Renal pelvis (tissue), 4 donors: ENCODE measurements around the gene WDR17. TPM values are rescaled to one million over a fixed set of nuclear protein-coding genes. Genes with fewer than 3 reads are reported as not detected.

Experiments
- DNase-seq: peaks from one replicate; pipeline ENCODE4 v3.0.0-alpha.2; 2013
- polyA plus RNA-seq, 3 donors: library from polyadenylated mRNA; unstranded; fragments of 120-200 nt; gene quantifications; one replicate each; pipeline ENCODE4 v1.2.1, GENCODE V29; 2013; ENCODE audit not compliant: insufficient read length in 3 of 3

Gene WDR17
- polyA plus RNA-seq, 3 donors: 5.6 to 15.2 (median 11.1) TPM

DNA sequence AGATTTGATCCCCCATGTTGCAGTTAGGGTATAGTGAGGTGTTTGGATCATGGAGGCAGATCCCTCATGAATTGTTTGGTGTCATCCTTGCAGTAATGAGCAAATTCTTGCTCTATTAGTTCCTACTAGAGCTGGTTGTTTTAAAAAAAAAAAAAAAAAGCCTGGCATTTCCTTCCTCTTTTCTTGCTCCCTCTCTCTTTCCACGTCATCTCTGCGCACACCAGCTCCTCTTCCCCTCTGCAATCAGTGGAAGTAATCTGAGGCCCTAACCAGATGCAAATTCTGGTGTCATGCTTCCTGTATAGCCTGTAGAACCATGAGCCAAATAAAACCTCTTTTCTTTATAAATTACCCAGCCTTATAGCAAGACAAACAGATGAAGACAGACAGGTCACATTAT lies 24.5 kb downstream of the WDR17 start:
- no peak for DNase-seq

- no peak for DNase-seq
Observed at GRCh38 chr4:176099314-176099713, 33.7 kb downstream of the WDR17 start.

GRCh38 chr4:176102414-176103063 lies 36.9 kb downstream of the WDR17 start:
- no peak for DNase-seq

DNA sequence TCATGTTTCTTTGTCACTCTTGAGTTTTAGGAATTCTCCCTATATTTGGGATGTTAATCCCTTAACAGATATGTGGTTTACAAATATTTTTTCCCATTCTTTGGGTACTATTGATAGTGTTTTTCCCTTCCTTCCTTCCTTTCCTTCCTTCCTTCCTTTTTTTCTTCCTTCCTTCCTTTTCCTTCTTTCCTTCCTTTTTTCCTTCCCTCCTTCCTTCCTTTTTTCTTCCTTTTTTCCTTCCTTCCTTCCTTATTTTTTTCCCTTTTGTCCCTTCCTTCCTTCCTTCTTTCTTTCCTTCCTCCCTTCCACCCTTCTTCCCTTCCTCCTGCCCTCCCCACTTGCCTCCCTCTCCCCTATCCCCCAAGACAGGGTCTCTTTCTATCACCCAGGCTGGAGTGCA lies 42.1 kb downstream of the WDR17 start:
- no peak for DNase-seq

GRCh38 chr4:176123710-176124407 lies 58.2 kb downstream of the WDR17 start:
- DNase-seq: peak; percentile 2

DNA sequence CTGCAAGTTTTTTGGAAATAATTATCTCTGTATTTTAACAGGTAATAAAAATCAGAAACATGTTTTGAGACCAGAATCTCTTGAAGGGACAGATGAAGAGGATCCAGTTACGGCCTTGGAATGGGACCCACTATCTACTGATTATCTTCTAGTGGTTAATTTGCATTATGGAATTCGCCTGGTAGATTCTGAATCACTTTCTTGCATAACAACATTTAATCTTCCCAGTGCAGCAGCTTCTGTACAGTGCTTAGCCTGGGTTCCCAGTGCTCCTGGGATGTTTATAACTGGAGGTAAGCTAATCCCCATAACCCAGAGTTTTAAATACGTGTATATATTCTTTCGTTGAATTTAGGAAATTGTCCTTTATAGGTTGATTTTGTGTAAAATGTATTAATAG lies 59.4 kb downstream of the WDR17 start:
- no peak for DNase-seq

DNA sequence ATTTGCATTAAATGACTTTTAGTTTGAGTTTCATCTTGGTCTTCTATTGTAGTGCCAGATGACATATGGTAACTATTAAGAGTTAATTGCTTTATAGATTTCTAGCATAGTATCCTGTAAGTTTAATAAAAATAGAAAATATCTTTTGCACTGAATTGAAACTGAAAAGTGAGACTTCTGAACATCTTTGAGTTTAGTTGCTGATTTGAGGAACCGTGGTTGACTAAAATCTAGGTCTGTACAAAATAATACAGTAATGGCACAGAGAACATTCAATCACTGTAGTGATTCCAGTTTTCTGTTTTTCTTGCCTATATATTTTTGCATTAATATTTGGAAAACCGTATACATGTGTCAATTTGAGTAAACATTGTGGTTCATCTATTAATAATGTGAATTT lies 69.0 kb downstream of the WDR17 start:
- DNase-seq: no peak

DNA sequence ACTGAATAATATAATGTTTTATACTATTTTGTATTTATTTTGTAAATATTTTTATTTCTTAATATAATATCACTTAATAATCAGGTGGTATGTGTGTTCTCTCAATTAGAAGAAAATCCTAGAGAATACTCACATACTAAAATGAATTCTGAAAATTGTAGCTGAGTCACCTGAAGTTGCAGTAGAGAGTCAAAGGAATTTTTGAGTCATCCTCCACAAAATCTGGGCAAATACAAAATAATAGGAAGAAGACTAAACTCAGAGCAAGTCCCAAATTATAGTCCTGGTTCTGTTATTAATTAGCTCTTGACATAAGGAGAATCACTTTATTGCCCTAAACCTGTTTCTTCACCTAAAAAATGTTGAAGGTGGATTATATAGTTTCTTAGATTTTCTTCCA lies 72.0 kb downstream of the WDR17 start:
- DNase-seq: no peak

- DNase-seq: no peak
Observed at GRCh38 chr4:176139518-176139917, 73.9 kb downstream of the WDR17 start.

DNA sequence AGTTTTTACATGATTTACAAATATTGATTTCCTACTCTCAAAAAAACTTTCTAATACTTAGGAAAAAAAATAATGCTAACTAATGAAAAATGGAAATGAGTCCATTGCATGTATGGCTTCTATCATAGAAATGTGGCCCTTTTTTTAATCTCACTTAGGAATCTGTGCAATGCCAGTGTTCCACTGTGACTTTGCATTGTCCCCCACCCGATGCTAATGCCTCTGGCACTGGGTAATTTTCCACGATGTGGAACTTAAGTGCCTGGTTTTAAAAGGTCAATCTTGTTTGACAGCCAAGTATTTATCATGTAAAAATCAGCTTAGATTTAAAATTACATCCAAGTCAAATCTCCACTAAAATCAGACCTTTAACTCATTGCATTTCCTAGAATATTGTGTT lies 76.6 kb downstream of the WDR17 start:
- no peak for DNase-seq

- DNase-seq: no peak
Observed at GRCh38 chr4:176149680-176150355, 84.2 kb downstream of the WDR17 start.

DNA sequence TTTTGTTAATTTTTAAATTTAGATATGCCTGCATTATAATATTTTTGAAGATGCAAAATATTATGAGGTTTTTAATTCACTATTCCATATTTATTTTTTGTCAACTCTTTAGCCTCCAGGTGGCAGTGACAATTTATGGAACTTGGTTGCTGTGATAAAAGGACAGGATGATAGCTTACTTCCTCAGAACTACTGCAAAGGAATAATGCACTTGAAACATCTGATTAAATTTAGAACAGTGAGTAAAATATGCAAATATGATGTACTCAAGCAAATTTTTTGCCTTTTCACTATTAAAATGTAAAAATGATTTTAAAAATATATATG lies 84.7 kb downstream of the WDR17 start:
- DNase-seq: no peak

DNA sequence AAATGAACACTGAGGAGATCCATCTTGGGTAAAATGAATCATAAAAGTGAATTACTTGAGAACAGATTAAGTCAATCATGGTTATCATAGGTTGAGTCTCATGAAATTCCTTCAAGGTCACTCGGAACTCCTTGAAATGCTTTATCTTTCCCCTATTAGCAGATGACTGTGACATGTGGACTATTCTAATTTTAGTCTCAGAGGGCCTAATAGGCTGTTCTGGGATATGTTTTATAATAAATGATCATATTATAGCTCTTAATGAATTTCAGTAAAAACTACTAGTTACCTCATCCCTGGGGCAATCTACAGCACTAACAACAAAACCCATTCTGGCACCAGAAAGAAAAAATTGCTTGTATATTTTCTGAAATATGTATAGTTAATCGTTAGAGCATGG lies 85.1 kb downstream of the WDR17 start:
- no peak for DNase-seq

GRCh38 chr4:176153124-176153523 lies 87.5 kb downstream of the WDR17 start:
- no peak for DNase-seq

DNA sequence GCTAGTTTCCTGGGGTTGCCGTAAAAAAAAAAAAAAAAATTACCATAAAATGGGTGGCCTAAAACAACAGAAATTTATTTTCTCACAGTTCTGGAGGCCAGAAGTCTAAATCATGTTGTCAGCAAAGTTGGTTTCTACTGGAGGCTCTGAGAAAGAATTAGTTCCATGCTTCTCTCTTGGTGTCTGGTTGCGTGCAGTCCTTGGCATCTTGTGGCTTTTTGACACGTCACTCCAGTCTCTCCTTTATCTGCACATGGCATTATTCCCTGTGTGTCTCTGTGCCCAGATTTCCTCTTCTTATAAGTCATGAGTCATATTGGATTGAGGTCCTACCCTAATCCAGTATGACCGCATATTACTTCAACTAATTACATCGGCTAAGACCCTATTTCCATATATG lies 91.0 kb downstream of the WDR17 start:
- no peak for DNase-seq

GRCh38 chr4:176163041-176163440 lies 97.4 kb downstream of the WDR17 start:
- DNase-seq: no peak

DNA sequence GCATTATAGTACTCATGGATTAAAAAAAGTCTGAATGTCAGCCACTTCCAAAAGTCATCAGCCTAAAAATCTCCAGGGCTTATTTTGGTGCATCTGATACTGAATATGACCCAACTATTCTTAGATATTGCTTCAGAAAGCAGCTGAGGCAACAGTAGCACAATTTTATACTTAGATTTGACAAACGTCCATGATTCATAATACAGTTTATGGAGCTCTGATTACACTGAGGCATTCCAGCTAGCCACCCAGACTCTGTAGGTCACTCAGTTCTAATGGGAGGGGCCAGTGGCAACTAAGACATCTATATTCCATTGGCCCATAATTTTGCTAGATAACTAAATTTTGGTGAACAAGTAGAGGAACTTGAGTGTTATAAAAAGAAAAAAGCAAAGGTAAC lies 119.4 kb downstream of the WDR17 start:
- no peak for DNase-seq

- no peak for DNase-seq
Observed at GRCh38 chr4:176186067-176186466, 120.4 kb downstream of the WDR17 start.

GRCh38 chr4:176186671-176187395 lies 121.2 kb downstream of the WDR17 start:
- no peak for DNase-seq

DNA sequence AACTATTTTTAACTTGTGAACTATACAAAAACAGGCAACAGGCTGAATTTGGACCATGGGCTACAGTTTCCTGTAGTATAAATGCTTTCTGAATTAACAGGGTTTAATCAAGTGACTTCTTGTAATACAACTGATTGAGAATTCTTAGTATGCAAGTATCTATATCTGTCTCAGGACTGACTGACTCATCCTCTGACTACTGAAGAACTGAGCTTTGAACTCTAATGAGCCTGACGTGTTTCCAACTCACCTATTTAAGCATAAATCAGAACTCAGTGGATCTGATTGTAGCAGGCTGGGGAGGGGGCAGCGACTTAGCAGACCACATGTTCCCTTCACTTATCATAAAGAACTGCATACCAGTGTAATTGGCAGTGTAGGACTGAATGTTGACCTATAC lies 122.0 kb downstream of the WDR17 start:
- DNase-seq: no peak

DNA sequence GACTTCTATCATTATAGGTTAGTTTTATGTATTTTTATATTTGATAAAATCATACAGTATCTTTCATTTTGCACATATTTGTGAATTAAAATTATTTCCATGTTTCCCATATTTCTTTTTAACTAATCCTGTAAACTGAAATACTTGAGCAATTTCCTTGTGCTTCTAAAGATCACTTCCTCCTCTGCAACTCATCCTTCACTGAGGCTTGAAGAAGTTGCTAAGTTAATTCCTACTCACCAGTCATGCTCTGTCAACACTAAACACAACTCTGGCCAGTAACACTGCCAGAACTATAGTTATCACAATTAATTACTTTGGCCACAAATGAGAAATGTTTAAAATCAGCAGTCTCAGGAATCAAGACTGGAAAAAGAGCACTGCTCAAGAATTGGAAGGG lies 123.0 kb downstream of the WDR17 start:
- no peak for DNase-seq

GRCh38 chr4:176189891-176190795 lies 124.5 kb downstream of the WDR17 start:
- DNase-seq: no peak
